ENCODE results near the gene RALBP1.

GRCh38 chr18:9571546-9571945 is 96.2 kb downstream of the RALBP1 start:
- no peak for TF ChIP-seq CTCF (IDR thresholded peaks at IDR 0.05)
- no peak for TF ChIP-seq POLR2AphosphoS5 (IDR thresholded peaks at IDR 0.05)
